NCI-H345 (cell line): Measurements from ENCODE around the gene MYL1.

Experiments
- DNase-seq: peaks from one replicate; lab custom pipeline; 2025; lab: John Stamatoyannopoulos, UW

MYL1 gene

DNA sequence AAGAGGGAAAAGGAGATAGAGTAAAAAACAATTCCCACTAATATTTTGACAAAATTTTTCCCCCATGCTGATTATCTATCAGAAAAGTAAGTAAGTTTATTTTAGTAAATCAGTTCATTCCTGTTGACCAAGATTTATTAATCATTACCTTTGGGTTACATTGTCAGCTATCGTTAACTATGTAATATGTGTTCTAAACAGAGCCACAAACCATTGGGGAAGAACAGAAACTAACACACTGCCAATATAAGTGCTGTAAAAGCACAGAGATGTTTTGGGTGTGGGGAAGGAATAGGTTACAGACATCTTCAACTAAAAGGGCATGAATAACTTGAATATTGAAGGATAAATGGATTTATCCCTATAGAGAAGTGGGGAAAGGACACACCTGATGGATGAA, 47.3 kb downstream of the MYL1 start:
- DNase-seq = no peak

DNA sequence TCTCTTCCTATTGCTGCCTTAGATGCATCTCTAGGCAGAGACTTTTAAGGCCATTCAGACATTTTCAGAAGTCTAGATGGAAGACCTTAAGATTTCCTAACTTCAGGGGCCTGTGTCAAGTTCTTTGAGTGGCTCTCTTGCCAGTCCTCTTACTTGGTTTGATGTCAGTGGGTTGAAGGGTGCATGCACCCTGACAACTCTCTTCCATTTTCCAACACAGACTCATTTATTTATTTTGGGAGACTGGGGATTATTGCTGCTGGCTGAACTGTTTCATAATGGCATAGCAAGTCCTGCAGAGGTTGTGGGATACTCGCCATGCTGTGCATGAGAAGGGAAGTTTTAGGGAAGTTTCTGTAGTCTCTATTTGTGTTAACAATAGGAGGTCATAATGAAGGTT, 50.7 kb downstream of the MYL1 start:
- DNase-seq = no peak

DNA sequence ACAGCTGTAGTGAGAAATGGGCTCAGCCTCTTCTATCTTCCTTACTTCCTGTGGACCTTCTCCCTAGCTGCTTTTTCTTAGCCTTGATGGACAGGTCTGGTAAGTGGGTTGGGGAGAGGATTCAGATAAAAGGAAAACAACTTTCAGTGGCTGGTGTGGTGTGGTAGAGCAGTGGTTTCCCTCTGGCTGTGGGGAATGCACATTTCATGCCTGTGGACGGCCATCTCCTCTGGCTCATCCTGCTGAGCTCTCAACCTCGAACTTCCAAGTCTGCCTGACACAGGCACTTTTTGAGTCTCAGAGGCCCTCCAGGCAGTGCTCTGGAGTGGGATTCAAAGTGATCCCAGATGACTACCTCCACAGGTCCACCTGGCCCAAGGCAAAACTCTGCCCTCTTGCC, 51.1 kb downstream of the MYL1 start:
- no peak for DNase-seq

DNA sequence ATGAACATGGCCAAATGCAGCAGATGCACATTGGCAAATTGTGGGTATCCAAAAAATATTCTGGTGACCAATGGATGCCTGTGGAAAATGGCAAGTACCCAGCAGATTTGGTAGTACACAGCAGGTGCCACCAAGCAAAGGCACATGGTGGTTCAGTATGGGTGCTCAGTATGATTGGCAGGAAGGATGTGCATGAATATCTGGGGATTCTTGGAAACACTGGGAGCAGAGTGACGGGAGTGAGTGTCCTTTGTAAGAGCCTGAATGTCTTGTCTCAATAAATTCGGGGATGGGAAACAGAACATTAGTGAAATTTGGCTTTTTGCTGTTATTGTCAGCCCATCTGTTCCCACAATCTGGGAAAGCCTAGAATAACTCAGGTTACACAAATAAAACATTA, 52.9 kb downstream of the MYL1 start:
- no peak for DNase-seq

DNA sequence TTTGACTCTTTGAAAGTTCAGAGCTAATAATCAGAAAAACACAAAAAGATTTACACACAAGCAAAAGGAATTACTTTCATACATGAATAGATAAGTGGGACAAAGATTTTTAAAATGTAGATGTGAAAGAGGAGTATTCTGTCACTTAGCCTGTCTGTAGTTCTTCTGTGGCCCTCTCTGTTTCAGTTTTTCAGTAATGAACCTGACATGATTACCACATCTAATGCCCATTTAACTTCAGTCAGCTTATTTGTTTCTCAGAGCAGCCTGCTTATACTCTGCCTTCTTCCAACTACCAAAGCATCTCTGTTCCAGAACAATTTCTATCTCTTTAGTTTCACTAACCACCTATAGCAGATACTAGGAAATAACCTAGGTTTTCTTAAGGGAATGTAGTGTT, 55.3 kb downstream of the MYL1 start:
- no peak for DNase-seq

DNA sequence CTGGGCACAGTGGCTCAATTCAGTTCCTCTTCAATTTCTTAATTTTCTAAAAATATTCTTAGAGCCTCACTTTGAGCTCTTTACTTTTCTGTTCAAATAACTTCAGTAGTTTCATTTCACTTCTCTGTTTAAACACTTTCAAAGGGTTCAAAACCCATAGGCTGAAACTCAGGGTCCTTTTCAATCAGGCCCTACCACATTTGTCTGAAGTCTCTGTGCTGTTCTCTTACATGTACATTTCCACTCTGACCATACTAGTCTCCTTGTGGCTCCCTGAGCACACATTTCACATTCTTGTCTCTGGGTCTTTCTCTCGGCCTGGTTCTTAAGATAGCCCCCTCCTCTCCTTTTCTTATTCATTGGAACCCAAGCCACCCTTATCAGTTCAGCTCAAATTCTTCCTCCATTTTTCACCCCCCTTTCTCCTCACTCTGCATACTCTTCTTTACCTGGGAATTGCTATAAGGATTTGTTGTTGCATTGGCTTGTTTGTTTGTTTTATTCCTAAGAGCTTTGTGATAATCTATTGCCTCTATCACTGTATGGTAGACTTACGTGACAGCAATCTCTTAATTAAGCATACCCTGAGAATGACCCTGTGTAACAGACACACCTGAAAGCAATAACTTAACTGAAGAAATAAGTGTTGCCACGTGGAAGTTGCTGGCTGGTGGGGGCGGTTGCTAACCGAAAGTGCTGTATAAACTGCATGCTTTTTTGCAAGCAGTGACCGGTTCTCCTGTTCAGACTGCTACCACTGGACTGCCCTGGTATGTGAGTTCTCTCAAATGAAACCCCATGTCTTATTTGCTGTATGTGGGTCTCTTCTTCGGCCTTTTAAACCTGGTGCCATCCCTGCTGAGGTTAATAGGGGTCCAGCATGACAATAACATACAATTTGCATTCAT, 62.0 kb downstream of the MYL1 start:
- no peak for DNase-seq

DNA sequence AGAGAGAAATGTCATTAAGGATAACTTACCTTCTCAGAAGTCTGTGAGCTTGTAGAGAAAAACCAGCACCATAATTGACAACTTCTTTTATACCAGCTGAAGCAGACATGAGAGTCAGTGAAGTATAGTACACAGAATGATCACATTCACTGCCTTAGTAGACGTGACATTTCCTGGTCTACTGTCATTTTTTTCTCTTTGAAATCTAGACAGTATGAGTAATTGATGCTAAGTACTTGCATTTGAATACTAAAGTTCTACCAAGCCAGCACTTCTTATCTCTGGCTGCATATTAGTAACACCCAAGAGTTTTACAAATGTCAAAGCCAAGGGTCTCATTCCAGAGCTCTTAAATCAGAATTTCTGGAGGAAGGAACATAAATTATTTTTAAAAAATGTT, 64.4 kb downstream of the MYL1 start:
- DNase-seq = no peak
